Measurements from ENCODE around the gene TTLL11. TPM values are rescaled to one million over a fixed set of nuclear protein-coding genes. Genes with fewer than 3 reads are reported as not detected.

The TTLL11 gene
- total RNA-seq, 6 experiments from 2014 or later = 3.2 to 5.2 (median 4.1) TPM

DNA sequence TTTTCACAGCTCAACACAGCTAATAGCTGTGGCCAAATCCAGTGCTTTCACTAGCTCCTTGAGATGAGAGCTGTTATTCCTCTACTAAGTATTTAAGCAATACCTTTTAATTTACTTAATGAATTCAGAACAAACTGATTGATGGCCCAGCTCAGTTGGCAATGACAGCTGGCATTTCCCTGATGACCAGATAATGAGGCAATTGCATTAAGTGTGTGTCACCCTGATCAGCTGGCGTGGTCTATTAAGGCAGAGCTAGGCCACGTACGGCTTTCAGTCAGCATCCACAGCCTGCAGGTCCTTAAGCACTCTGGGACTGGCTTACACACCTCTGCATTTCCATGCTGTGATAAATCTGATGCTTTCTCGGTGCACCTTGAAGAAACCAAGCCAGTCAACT, 34.4 kb downstream of the TTLL11 start:
- TF ChIP-seq, protein P1, sequence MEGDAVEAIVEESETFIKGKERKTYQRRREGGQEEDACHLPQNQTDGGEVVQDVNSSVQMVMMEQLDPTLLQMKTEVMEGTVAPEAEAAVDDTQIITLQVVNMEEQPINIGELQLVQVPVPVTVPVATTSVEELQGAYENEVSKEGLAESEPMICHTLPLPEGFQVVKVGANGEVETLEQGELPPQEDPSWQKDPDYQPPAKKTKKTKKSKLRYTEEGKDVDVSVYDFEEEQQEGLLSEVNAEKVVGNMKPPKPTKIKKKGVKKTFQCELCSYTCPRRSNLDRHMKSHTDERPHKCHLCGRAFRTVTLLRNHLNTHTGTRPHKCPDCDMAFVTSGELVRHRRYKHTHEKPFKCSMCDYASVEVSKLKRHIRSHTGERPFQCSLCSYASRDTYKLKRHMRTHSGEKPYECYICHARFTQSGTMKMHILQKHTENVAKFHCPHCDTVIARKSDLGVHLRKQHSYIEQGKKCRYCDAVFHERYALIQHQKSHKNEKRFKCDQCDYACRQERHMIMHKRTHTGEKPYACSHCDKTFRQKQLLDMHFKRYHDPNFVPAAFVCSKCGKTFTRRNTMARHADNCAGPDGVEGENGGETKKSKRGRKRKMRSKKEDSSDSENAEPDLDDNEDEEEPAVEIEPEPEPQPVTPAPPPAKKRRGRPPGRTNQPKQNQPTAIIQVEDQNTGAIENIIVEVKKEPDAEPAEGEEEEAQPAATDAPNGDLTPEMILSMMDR (IDR thresholded peaks at IDR 0.05) = no peak
- no peak for TF ChIP-seq POLR2A (IDR thresholded peaks at IDR 0.05)
- Histone ChIP-seq H3K27me3 (no peaks in the 10 kb centered on the region), H3K4me1 (no peaks in the 10 kb centered on the region), H3K4me3 (no peak overlapping the region), H3K27ac (no peak overlapping the region), H3K36me3 (no peaks in the 10 kb centered on the region), H3K9me3 (no peaks in the 10 kb centered on the region)
- ATAC-seq = no peak
- DNase-seq = no peak
- 100% methylated on average over 3 of the region's 4 CpGs for WGBS (ENCODE audit: insufficient coverage, low coverage, low lambda C conversion rate, missing lambda C conversion rate)
- intact Hi-C loops (cut with DNase I) = no loop called here

DNA sequence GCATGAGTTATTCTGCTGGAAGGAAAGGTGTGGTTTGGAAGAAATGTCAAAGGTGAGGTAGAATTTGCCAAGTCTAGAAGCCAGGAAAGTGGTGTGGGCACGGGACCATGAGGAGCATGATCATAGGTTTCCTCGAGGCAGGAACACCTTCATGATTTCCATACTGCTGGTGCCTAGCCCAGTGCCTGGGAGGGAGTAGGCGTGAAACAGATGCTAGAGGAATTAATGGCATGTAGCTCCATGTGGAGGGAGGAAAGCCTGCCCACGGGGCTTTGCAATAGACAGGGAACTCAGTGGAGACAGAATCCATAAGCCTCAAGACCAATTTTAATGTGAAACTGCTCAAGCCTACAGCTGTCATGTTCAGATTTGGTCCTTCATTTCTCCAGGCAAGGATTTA, 35.1 kb downstream of the TTLL11 start:
- intact Hi-C loops (cut with DNase I) = no loop called here
- no peaks in the 10 kb centered on the region for H3K9me3 ChIP-seq
- no peaks in the 10 kb centered on the region for H3K4me1 ChIP-seq
- WGBS (ENCODE audit: insufficient coverage, low coverage, low lambda C conversion rate, missing lambda C conversion rate) = 100% methylated on average over 2 of the region's 4 CpGs
- no peaks in the 10 kb centered on the region for H3K36me3 ChIP-seq
- no peak overlapping the region for H3K4me3 ChIP-seq
- TF ChIP-seq, protein P1 (IDR thresholded peaks at IDR 0.05) = no peak
- TF ChIP-seq POLR2A (IDR thresholded peaks at IDR 0.05) = no peak
- DNase-seq = no peak
- ATAC-seq = no peak
- H3K27me3 ChIP-seq = no peaks in the 10 kb centered on the region
- no peak overlapping the region for H3K27ac ChIP-seq

DNA sequence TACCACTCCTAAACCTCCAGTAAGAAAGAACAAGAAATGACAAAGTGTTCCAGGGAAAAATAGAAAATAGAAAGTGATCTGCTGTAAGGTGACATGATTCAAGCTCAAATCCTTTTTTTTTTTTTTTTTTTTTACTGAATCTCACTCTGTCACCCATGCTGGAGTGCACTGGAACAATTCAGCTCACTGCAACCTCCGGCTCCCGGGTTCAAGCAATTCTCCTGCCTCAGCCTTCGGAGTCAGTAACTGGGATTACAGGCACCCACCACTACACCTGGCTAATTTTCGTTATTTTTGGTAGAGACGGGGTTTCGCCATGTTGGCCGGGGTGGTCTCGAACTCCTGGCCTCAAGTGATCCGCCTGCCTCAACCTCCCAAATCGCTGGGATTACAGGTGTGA, 35.9 kb downstream of the TTLL11 start:
- ATAC-seq = no peak

DNA sequence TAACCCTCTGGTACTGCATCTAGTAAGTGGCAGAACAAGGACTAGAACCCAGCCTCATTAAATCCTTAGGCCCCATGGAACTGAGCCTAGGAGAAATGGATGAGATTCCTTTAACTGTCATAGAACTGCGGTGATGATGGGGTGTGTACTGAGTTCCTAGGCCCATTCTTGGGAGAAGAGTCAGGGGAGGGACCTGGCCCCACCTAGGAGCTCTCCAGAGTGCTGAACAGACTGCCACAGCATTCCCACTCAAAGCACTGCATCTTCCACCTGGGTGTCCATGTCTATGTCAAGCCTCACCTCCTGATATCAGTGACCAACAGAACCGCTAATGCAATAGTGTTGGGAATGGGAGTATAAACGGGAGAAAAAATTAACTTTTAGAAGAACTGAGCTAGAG, 36.6 kb downstream of the TTLL11 start:
- 79% methylated on average over 3 of the region's 3 CpGs for WGBS (ENCODE audit: insufficient coverage, low coverage, low lambda C conversion rate, missing lambda C conversion rate)
- Histone ChIP-seq H3K9me3 (no peaks in the 10 kb centered on the region), H3K27ac (no peak overlapping the region), H3K36me3 (no peaks in the 10 kb centered on the region), H3K4me3 (no peak overlapping the region), H3K4me1 (no peaks in the 10 kb centered on the region), H3K27me3 (no peaks in the 10 kb centered on the region)
- peak in 1 of 4 donors; percentile 55 for ATAC-seq
- intact Hi-C loops (cut with DNase I) = no loop called here
- TF ChIP-seq, protein P1 (IDR thresholded peaks at IDR 0.05) = no peak
- no peak for TF ChIP-seq POLR2A (IDR thresholded peaks at IDR 0.05)
- DNase-seq = no peak

More for the DNA sequence above, 35.9 kb downstream of the TTLL11 start:
- DNase-seq = no peak
- intact Hi-C loops (cut with DNase I) = no loop called here
- WGBS (ENCODE audit: insufficient coverage, low coverage, low lambda C conversion rate, missing lambda C conversion rate) = 81% methylated on average over 8 of the region's 10 CpGs
- H3K9me3 ChIP-seq = no peaks in the 10 kb centered on the region
- TF ChIP-seq, protein P1 (IDR thresholded peaks at IDR 0.05) = no peak
- no peak for TF ChIP-seq POLR2A (IDR thresholded peaks at IDR 0.05)
- no peak overlapping the region for H3K4me3 ChIP-seq
- no peak overlapping the region for H3K27ac ChIP-seq
- H3K27me3 ChIP-seq = no peaks in the 10 kb centered on the region
- H3K4me1 ChIP-seq = no peaks in the 10 kb centered on the region
- no peaks in the 10 kb centered on the region for H3K36me3 ChIP-seq

DNA sequence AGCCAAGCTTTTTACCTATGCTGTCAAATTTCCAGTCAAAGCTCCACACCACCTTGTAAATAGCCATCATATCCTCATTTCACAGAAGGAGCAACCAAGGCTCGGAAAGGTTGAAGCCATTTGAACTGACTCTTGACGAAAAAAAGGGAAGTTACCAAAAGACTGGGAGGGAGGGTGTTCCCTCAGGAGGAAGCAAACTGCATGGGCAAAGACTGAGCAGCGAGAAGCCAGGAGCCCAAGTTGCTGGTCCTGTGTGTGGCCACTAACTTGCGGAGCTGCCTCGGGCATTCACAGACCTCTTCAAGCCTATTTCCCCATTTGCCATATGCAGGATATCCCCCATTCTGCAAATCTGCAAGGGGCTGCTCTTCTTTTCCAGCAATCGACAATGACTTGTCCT, 37.4 kb downstream of the TTLL11 start:
- no peaks in the 10 kb centered on the region for H3K4me1 ChIP-seq
- 95% methylated on average over 3 of the region's 6 CpGs for WGBS (ENCODE audit: insufficient coverage, low coverage, low lambda C conversion rate, missing lambda C conversion rate)
- H3K9me3 ChIP-seq = no peaks in the 10 kb centered on the region
- H3K4me3 ChIP-seq = no peak overlapping the region
- H3K27me3 ChIP-seq = no peaks in the 10 kb centered on the region
- no peak overlapping the region for H3K27ac ChIP-seq
- intact Hi-C loops (cut with DNase I) = no loop called here
- DNase-seq (no peak), ATAC-seq (peak in 1 of 4 donors; percentile 11)
- TF ChIP-seq, protein P1 (IDR thresholded peaks at IDR 0.05) = no peak
- TF ChIP-seq POLR2A (IDR thresholded peaks at IDR 0.05) = no peak
- H3K36me3 ChIP-seq = no peaks in the 10 kb centered on the region

All from right lobe of liver (tissue), 6 donors.